ENCODE results near the gene SAMD1.

GRCh38 chr19:14107581-14108461, 17.3 kb upstream of the SAMD1 start:
- no peak for TF ChIP-seq CTCF (conservative IDR thresholded peaks at IDR 0.05)
- no peak for TF ChIP-seq ZFX (IDR thresholded peaks at IDR 0.05)

Data from C4-2B (cell line).